Measurements from ENCODE around the gene HSD3B7.

The HSD3B7 gene

DNA sequence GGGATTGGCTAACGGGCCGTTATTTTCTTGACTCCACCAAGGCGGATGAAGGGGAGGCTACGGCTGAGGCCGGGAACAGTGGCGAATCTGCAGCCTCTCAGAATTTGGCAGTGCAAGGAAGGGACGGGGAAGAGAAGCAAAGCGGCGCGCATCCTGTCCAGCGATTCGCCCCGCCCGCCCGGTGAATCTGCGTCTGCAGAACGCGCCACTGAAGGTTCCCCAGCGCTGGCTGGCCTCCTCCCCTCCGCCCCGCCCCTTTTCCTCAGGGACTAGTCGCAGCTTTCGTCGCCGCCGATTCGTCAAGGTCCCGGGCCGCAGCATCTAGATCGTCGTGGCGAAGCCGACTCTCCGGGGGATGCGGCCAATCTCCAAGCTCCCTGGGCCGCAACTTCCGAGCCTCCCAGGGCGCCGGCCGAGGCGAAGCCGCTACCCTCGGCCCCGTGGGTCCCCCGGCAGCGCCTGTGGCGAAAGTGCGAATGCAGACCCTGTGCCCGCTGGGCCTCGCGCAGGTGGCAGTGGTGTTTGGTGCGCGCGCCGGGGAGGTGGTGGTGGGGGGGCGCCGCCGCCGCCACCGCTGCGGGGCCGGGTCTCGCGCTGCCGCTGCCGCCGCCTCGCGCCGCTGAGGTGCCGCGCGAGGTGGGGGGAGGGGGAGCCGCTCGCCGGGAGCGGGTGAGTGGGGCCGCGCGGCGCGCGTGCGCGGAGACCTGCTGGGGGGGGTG is 27.4 kb upstream of the HSD3B7 start, which contains the start of gene SETD1A:
Gene SETD1A (plus strand): TSS at position 299 of the 719 bp plus-strand sequence. CDS start 978 bp downstream, outside the sequence.
- peak; percentile 94 for DNase-seq

DNA sequence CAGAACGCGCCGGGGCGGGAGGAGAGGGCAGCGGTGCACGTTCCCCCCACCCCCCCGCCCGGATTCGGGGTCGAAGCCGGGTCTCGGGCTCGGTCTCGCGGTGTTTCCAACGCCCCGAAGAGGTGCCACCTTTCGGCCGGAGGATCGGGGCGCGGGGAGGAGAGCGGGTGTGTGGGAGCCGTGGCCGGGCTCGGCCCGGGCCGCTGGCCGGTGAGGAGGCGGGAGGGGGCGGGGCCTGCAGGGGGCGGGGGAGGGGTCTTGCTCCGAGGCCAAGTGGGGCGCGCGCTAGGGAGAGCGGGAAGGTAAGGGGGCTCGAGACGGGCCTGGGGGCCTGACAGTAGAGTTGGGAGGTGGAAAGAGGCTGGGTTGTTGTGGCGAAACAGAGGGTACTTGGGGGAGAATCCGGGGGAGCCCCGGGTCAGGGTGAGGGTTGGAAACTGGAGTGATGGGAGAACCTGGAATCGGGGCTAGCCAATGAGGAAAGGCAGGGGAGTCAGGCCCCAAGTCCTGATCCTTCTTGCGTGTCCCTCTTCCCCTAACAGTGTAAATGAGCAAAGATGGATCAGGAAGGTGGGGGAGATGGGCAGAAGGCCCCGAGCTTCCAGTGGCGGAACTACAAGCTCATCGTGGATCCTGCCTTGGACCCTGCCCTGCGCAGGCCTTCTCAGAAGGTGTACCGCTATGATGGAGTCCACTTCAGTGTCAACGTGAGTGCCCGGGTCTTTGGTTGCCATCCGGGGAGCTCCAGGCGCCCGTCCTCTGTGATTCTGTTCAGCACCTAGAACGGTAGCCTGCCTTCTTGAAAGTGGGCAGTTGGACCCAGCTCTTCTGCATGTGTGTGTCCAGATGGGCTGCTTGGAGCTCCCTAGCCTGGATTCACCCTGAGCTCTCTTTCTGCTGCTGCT is 26.6 kb upstream of the HSD3B7 start:
- DNase-seq = no peak

DNA sequence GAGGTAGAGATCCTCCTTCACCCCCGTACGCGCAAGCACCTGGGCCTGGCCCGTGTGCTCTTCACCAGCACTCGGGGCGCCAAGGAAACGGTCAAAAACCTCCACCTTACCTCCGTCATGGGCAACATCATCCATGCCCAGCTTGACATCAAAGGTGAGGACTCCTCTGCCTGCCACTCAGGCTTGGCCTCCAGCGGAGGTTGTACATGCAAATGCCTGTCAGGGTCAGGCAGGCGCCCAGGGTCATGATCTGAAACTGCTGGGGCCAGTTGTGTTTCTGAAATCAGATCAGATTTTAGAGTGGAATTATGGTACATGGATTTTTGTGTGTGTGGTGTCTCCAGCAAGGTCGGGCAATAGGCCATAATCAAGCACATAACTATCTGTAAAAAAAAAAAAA is 23.6 kb upstream of the HSD3B7 start:
- no peak for DNase-seq

GRCh38 chr16:30963925-30964511 is 21.0 kb upstream of the HSD3B7 start:
- DNase-seq = no peak

- DNase-seq = no peak
Measured at GRCh38 chr16:30964574-30965226, 20.3 kb upstream of the HSD3B7 start.

GRCh38 chr16:30965436-30965835 is 19.6 kb upstream of the HSD3B7 start:
- DNase-seq = no peak

GRCh38 chr16:30966033-30966619 is 18.9 kb upstream of the HSD3B7 start:
- no peak for DNase-seq

DNA sequence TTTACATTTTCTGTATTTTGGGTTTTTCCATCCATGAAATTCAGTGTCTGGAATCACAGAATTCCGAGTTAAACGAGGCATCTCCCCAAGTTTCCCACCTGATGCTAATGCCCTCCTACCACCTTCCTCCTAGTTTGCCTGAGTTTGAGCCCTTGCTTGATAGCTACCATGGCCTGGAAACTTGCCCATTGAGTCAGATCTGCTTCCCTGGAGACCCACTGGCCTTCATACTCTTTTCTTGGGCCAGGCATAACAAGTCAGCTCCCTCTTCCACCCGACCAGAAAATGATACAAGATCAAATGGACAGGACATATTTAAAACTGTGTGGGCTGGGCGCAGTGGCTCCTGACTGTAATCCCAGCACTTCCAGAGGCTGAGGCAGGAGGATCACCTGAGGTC is 17.2 kb upstream of the HSD3B7 start:
- DNase-seq = no peak

- no peak for DNase-seq
Measured at GRCh38 chr16:30969246-30969842, 15.7 kb upstream of the HSD3B7 start.

DNA sequence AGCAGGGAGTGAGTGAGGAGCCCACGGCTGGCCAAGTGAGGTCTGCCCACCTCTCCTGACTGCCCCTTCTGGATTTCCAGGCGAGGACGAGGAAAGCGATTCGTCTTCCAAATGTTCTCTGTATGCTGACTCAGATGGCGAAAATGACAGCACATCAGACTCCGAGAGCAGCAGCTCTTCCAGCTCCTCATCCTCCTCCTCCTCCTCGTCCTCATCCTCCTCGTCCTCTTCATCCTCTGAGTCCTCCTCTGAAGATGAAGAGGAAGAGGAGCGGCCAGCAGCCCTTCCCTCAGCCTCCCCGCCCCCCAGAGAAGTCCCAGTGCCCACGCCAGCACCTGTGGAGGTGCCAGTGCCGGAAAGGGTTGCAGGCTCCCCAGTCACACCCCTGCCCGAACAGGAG is 13.7 kb upstream of the HSD3B7 start:
- DNase-seq = no peak

- DNase-seq = no peak
Measured at GRCh38 chr16:30972872-30973271, 12.1 kb upstream of the HSD3B7 start.

- no peak for DNase-seq
Measured at GRCh38 chr16:30974348-30974747, 10.7 kb upstream of the HSD3B7 start.

DNA sequence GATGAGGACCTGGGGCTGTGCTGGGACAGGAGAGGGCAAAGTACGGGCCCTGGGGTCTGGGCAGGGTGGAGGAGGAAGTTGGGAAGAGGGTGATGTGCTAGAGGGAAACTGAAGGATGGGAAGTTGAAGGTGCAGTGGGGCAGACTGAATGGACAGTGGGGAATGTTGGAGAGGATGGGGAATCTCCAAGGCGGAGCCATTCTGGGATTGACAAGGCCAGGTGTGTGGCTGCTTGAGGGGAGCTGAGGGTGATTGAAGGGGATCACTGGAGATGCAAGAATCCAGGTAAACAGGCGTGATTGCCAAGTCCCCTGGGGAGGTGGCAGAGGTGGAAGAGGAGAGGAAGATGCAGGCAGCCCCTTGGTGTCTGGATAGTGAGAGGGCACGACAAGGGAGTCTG is 8.5 kb upstream of the HSD3B7 start:
- no peak for DNase-seq

GRCh38 chr16:30977502-30977901 is 7.5 kb upstream of the HSD3B7 start:
- no peak for DNase-seq

DNA sequence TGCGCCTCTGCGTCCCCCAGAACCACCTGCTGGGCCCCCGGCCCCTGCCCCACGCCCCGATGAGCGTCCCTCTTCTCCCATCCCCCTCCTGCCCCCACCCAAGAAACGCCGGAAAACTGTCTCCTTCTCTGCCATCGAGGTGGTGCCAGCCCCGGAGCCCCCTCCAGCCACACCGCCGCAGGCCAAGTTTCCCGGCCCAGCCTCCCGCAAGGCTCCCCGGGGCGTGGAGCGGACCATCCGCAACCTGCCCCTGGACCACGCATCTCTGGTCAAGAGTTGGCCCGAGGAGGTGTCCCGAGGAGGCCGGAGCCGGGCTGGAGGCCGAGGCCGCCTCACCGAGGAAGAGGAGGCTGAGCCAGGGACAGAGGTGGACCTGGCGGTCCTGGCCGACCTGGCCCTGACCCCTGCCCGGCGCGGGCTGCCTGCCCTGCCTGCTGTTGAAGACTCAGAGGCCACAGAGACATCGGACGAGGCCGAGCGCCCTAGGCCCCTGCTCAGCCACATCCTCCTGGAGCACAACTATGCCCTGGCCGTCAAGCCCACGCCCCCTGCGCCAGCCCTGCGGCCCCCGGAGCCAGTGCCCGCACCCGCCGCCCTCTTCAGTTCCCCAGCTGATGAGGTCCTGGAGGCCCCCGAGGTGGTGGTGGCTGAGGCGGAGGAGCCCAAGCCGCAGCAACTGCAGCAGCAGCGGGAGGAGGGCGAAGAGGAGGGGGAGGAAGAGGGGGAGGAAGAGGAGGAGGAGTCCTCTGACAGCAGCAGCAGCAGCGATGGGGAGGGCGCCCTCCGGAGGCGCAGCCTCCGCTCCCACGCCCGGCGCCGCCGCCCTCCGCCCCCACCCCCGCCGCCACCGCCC is 5.6 kb upstream of the HSD3B7 start:
- DNase-seq = no peak

GRCh38 chr16:30980023-30980371 is 5.0 kb upstream of the HSD3B7 start:
- no peak for DNase-seq

DNA sequence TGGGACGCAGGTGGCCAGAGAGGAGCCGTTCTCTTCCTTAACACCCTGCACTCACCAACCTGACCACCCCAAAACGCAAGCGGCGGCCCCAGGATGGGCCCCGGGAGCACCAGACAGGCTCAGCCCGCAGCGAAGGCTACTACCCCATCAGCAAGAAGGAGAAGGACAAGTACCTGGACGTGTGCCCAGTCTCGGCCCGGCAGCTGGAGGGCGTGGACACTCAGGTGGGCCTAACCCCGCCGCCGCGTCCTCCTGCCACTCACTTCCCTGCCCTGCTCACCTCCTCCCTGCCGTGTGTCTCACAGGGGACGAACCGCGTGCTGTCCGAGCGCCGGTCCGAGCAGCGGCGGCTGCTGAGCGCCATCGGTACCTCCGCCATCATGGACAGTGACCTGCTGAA is 4.6 kb upstream of the HSD3B7 start:
- no peak for DNase-seq

DNA sequence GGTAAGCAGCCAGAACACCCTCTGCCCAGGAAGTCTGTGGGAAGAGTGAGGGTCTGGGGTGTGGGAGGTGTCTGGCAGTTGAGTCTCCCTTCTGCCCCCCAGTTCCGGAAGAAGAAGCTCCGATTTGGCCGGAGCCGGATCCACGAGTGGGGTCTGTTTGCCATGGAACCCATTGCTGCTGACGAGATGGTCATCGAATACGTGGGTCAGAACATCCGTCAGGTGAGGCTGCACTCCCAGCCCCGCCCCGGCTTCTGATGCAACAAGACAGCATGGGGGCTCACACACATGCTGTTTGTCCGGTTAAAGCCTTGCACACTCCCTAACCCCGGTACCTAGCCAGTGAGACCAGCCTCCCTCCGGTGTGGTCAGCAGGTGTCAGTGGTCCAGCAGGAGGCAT is 4.0 kb upstream of the HSD3B7 start:
- DNase-seq = no peak

GRCh38 chr16:30982548-30983288 is 2.3 kb upstream of the HSD3B7 start:
- DNase-seq = no peak

DNA sequence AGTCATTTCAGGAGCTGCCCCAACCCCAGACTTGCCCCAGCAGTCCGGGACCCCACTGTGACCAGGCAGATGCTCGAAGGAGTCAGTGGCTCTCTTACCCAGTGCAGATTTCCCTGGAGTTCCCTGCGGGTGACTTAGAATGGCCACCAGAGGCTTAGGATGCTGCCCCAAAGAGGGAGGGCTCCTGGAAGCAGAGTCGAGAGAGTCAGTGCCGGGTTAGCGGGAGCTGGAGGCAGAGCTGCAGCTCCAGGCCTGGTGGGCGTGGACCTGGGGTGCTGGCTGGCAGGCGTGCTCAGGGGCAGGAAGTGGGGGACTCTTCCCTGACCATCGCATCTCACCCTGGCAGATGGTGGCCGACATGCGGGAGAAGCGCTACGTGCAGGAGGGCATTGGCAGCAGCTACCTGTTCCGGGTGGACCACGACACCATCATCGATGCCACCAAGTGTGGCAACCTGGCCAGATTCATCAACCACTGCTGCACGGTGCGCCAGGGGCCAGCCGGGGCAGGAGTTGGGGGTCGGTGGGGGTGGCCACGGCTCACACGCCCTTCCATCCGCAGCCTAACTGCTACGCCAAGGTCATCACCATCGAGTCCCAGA is 1.6 kb upstream of the HSD3B7 start:
- DNase-seq = no peak

All from NK-92 treated with Interleukin-12 subunit alpha and Interleukin-12 subunit beta, amount 100 ng/mL, for 24 hours (cell line).